Endothelial cell of umbilical vein (primary cell): Measurements from ENCODE around the gene C19orf25. TPM values are rescaled to one million over a fixed set of nuclear protein-coding genes. Genes with fewer than 3 reads are reported as not detected.

ENCODE experiments used
- BruUV-seq: library from RNA; stranded (reverse); fragments of 400-500 nt; replicated peaks from 2 replicates; lab custom pipeline; 2021; lab: Mats Ljungman, UMichigan
- CTCF ChIA-PET: fragments of 300-600, 350-600 bp; sonication (Branson Sonifier 250); formaldehyde crosslinking; loops from one replicate; lab custom pipeline; 2021; ENCODE audit warnings: antibody characterized with exemption, inconsistent platforms; lab: Charles Lee
- POLR2A ChIA-PET: fragments of 300-600, 350-600 bp; sonication (Branson Sonifier 250); formaldehyde crosslinking; loops from one replicate; lab custom pipeline; 2021; ENCODE audit warnings: antibody characterized with exemption, inconsistent platforms; lab: Charles Lee
- DNase-seq: peaks from one replicate; pipeline ENCODE4 v3.0.0-alpha.2; 2011; ENCODE audit warnings: low read depth, low spot score
- FAIRE-seq: peaks from 2 replicates; lab custom pipeline; 2011; peaks lifted over from hg19 to GRCh38; lab: Jason Lieb, UNC
- H2AFZ ChIP-seq: 2 replicates; pipeline ENCODE4 v1.6.0; 2012; ENCODE audit warnings: low read depth, low read length, control low read depth, inconsistent platforms
- H3K27ac ChIP-seq: 2 replicates; pipeline ENCODE4 v1.5.1; 2011; ENCODE audit warnings: low read depth, mild to moderate bottlenecking, control low read depth, low read length, moderate library complexity; ENCODE audit not compliant: insufficient read depth
- H3K27me3 ChIP-seq, 2 experiments: 2 replicates each; pipeline versions ENCODE4 v1.6.0 to v1.6.1; 2011; ENCODE audit warnings: low read length in 2 of 2, mixed read lengths in 1 of 2; ENCODE audit not compliant: control insufficient read depth in 2 of 2, insufficient read depth in 2 of 2
- H3K36me3 ChIP-seq, 2 experiments: 2 replicates in 1 of 2; 3 replicates in 1 of 2; pipeline ENCODE4 v1.5.1; 2011; ENCODE audit warnings: low read length in 2 of 2, mild to moderate bottlenecking in 1 of 2, moderate library complexity in 1 of 2; ENCODE audit not compliant: control insufficient read depth in 2 of 2, insufficient read depth in 2 of 2; ENCODE audit errors: extremely low read depth in 1 of 2
- H3K4me1 ChIP-seq: 3 replicates; pipeline ENCODE4 v1.5.1; 2011; ENCODE audit warnings: mild to moderate bottlenecking, low read length; ENCODE audit not compliant: control insufficient read depth, insufficient read depth; ENCODE audit errors: extremely low read depth
- H3K4me2 ChIP-seq: 2 replicates; pipeline ENCODE4 v1.6.1; 2011; ENCODE audit warnings: low read length, control low read depth, mixed read lengths; ENCODE audit not compliant: insufficient read depth
- H3K4me3 ChIP-seq, 3 experiments: fragments of 200-600 bp in 1 of 3; sonication (generic), shearing (Covaris generic) in 1 of 3; replicated peaks in 1 of 3; 2 replicates each; pipeline ENCODE4 v1.5.1; 2011 to 2016; ENCODE audit warnings: control low read depth in 3 of 3, low read length in 3 of 3, mild to moderate bottlenecking in 2 of 3, inconsistent platforms in 1 of 3, low read depth in 1 of 3, moderate library complexity in 1 of 3; ENCODE audit not compliant: insufficient read depth in 1 of 3
- H3K79me2 ChIP-seq: 2 replicates; pipeline ENCODE4 v1.6.0; 2012; ENCODE audit warnings: low read length, inconsistent platforms; ENCODE audit not compliant: control insufficient read depth, insufficient read depth
- H3K9ac ChIP-seq: replicated peaks from 2 replicates; pipeline ENCODE3; 2011; ENCODE audit warnings: low read length, control low read depth; ENCODE audit not compliant: insufficient read depth; ENCODE audit errors: extremely low read depth
- H3K9me1 ChIP-seq: replicated peaks from 3 replicates; pipeline ENCODE4 v1.6.0; 2011; ENCODE audit warnings: mild to moderate bottlenecking, low read length; ENCODE audit not compliant: control insufficient read depth, insufficient read depth; ENCODE audit errors: extremely low read depth
- H3K9me3 ChIP-seq: replicated peaks from 2 replicates; pipeline ENCODE4 v1.5.1; 2012; ENCODE audit warnings: low read length, inconsistent platforms; ENCODE audit not compliant: control insufficient read depth, insufficient read depth
- H4K20me1 ChIP-seq: replicated peaks from 2 replicates; pipeline ENCODE3; 2011; ENCODE audit warnings: mild to moderate bottlenecking, low read length; ENCODE audit not compliant: control insufficient read depth, insufficient read depth; ENCODE audit errors: extremely low read depth
- CTCF ChIP-seq, 2 donors: IDR thresholded peaks; 1 replicate in 1 of 2; 2 replicates in 1 of 2; pipeline ENCODE4 v1.5.1; 2011; ENCODE audit warnings: low read length in 2 of 2, mild to moderate bottlenecking in 2 of 2, moderate library complexity in 2 of 2, control low read depth in 1 of 2, inconsistent platforms in 1 of 2, low read depth in 1 of 2; ENCODE audit not compliant: insufficient read depth in 1 of 2; ENCODE audit errors: extremely low read depth in 1 of 2
- EZH2 ChIP-seq: IDR thresholded peaks from 2 replicates; pipeline ENCODE4 v1.6.1; 2012; ENCODE audit warnings: borderline replicate concordance, low read depth, mild to moderate bottlenecking, moderate library complexity, low read length, inconsistent platforms; ENCODE audit not compliant: severe bottlenecking
- FOS ChIP-seq: IDR thresholded peaks from 2 replicates; pipeline ENCODE4 v1.6.1; 2011; ENCODE audit warnings: mild to moderate bottlenecking, low read length, moderate library complexity, borderline replicate concordance; ENCODE audit not compliant: insufficient read depth
- GATA2 ChIP-seq: IDR thresholded peaks from 2 replicates; pipeline ENCODE4 v1.7.0; 2011; ENCODE audit warnings: low read depth, mild to moderate bottlenecking, moderate library complexity, mixed read lengths, low read length; ENCODE audit not compliant: insufficient read length, insufficient read depth
- JUN ChIP-seq: IDR thresholded peaks from 2 replicates; pipeline ENCODE4 v1.6.1; 2011; ENCODE audit warnings: borderline replicate concordance, low read depth; ENCODE audit not compliant: insufficient read length, insufficient read depth
- MAX ChIP-seq: IDR thresholded peaks from 2 replicates; pipeline ENCODE4 v1.6.1; 2011; ENCODE audit not compliant: insufficient read depth, insufficient read length
- MYC ChIP-seq: IDR thresholded peaks from one replicate; pipeline ENCODE4 v1.6.1; 2011; ENCODE audit warnings: mild to moderate bottlenecking, low read depth, low read length
- POLR2A ChIP-seq: IDR thresholded peaks from 2 replicates; pipeline ENCODE4 v1.6.1; 2012; ENCODE audit warnings: low read depth, mild to moderate bottlenecking, control low read depth, low read length
- POLR2AphosphoS5 ChIP-seq: IDR thresholded peaks from 2 replicates; pipeline ENCODE4 v1.6.1; 2012; ENCODE audit warnings: low read depth, mild to moderate bottlenecking, control low read depth, low read length, moderate library complexity; ENCODE audit not compliant: insufficient read depth
- dilution Hi-C: fragments of 300-500 bp; cut with MboI; formaldehyde crosslinking; loops from one replicate; pipeline ENCODE4 v1.15.0; 2019; ENCODE audit warnings: low sequenced_read_pairs; ENCODE audit not compliant: extremely low pct_ligation_motif_present
- intact Hi-C: fragments of 100-400 bp; cut with micrococcal nuclease; formaldehyde crosslinking; loops from one replicate; pipeline ENCODE4 v1.10.0; 2022
- polyA plus RNA-seq, 4 experiments: library from polyadenylated mRNA; depleted of rRNA in 3 of 4; stranded (reverse) in 3 of 4; unstranded in 1 of 4; fragments of >200 nt; gene quantifications; 2 replicates each; pipeline versions ENCODE4 v1.2.1 to v1.2.3, GENCODE V29; 2011 to 2012; ENCODE audit warnings: missing spikeins in 1 of 4
- total RNA-seq: library from RNA; stranded (reverse); gene quantifications from 2 replicates; pipeline ENCODE4 v1.2.3, GENCODE V29; 2021

The C19orf25 gene
- total and polyA plus RNA-seq, 2 donors (not counting 3 experiments of a cell fraction or from before 2014, with no cell fraction given): 28.0 to 34.6 TPM

- CTCF ChIA-PET: no interaction called here
- intact Hi-C loops: no loop called here
These were observed 2.9 kb upstream of the C19orf25 start for GRCh38 chr19:1481893-1482360.

More at GRCh38 chr19:1481893-1482360, 2.9 kb upstream of the C19orf25 start:
- Histone ChIP-seq H3K79me2 (peaks cover 5% of the 10 kb centered on the region), H3K27ac (no peak overlapping the region), H4K20me1 (no peaks in the 10 kb centered on the region), H3K27me3 (no peaks in the 10 kb centered on the region), H3K36me3 (no peaks in the 10 kb centered on the region), H3K9me1 (no peaks in the 10 kb centered on the region), H3K9me3 (no peaks in the 10 kb centered on the region), H2AFZ (no peak overlapping the region), H3K9ac (no peak overlapping the region), H3K4me3 (no peak overlapping the region), H3K4me2 (no peak overlapping the region), H3K4me1 (peaks cover 3% of the 10 kb centered on the region)
- TF ChIP-seq POLR2A (no peak), EZH2 (no peak), MAX (no peak), FOS (no peak), GATA2 (no peak), JUN (no peak), CTCF (IDR thresholded peaks at IDR 0.05; ENCODE audit: extremely low read depth in 1 of 2, insufficient read depth in 1 of 2, low read depth in 1 of 2, low read length in 2 of 2) (no peak), MYC (no peak), POLR2AphosphoS5 (no peak)
- POLR2A ChIA-PET: no interaction called here
- DNase-seq (no peak), FAIRE-seq (no peak)
- BruUV-seq: no TSS peak
- dilution Hi-C loops: no loop called here
